Dendritic cell treated with granulocyte-macrophage colony-stimulating factor and Interleukin-4, amounts not matched to agents 40 ng/mL and 50 ng/mL, for 4 days (primary cell): ENCODE data around the gene CNTNAP5.

Experiments
- H3K27ac Mint-ChIP-seq: one replicate; pipeline ENCODE4 v1.8.0; 2022; ENCODE audit warnings: mild to moderate bottlenecking, mixed read lengths
- H3K27me3 Mint-ChIP-seq: one replicate; pipeline ENCODE4 v1.8.0; 2022; ENCODE audit warnings: mild to moderate bottlenecking, mixed read lengths
- H3K36me3 Mint-ChIP-seq: one replicate; pipeline ENCODE4 v1.8.0; 2022; ENCODE audit warnings: low read depth, mixed read lengths
- H3K4me1 Mint-ChIP-seq: one replicate; pipeline ENCODE4 v1.8.0; 2022; ENCODE audit warnings: low read depth, mixed read lengths
- H3K4me3 Mint-ChIP-seq: one replicate; pipeline ENCODE4 v1.8.0; 2022; ENCODE audit warnings: mild to moderate bottlenecking, moderate library complexity, mixed read lengths
- H3K9me3 Mint-ChIP-seq: one replicate; pipeline ENCODE4 v1.8.0; 2022; ENCODE audit warnings: mixed read lengths
- intact Hi-C: fragments of 100-400 bp; cut with micrococcal nuclease; formaldehyde crosslinking; loops from one replicate; pipeline ENCODE4 v1.15.0; 2022

The CNTNAP5 gene

DNA sequence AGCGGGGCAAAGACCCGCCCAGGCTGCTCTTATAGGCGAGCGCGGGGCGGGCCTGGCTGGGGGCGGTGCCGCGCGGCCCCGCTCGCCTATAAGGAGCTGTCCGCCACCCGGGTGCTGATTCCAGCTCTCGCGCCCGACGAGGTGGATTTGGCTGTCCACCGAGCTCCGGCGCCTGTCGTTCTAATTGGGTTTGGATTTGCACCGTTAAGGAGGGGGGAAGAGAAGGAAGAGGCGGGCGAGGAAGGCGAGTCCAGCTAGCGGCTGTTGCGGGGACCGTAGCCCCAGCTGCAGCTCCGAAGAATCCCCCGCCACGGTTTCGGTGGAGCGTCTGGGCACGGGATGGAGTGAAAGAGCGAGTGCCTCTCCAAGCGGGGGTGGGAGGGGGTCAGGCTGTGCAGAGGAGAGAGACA lies at the start of gene CNTNAP5:
Gene CNTNAP5 (plus strand): TSS at position 117 of the 410 bp plus-strand sequence. CDS start 364 bp downstream, outside the sequence.
- H3K9me3 Mint-ChIP-seq, result no peaks in the 10 kb centered on the region
- intact Hi-C loops, result no loop called here
- H3K27me3 Mint-ChIP-seq, result peaks cover 33% of the 10 kb centered on the region
- no peak within 1 kb of the TSS for H3K27ac Mint-ChIP-seq
- H3K36me3 Mint-ChIP-seq, result no peaks in the 10 kb centered on the region
- peaks cover 6% of the 10 kb centered on the region for H3K4me1 Mint-ChIP-seq
- no peak within 1 kb of the TSS for H3K4me3 Mint-ChIP-seq

DNA sequence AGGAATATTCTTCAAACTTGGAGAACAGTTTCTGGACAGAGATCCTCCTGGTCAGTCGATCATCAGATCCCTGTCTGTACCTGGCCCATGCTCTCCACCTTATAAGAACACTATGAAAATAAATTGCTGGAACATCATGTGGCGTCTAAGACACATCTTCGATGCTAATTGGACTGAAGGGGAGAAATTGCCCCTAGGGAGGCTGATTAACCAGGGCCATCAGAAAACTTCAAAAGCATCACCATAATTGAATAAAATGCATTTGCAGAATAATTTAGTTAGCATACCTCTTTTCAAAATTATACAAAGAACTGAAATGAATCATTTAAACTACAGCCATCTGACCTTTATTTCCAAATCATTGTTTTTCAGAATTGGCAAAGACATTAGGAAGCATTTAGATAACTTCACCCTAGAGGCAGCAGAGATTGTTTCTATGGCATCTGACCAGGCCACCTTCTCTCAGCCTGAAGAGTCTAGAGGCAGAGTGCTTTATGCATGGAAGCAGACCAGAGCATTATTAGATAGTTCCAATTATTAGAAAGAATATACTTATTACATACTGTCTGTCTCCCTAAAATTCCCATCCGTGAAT lies 48.9 kb upstream of the CNTNAP5 start:
- Mint-ChIP-seq H3K4me1 (peaks cover 9% of the 10 kb centered on the region), H3K9me3 (peaks cover 33% of the 10 kb centered on the region), H3K27ac (no peak overlapping the region), H3K4me3 (no peak overlapping the region), H3K27me3 (no peaks in the 10 kb centered on the region), H3K36me3 (no peaks in the 10 kb centered on the region)
- intact Hi-C loops, result no loop called here

DNA sequence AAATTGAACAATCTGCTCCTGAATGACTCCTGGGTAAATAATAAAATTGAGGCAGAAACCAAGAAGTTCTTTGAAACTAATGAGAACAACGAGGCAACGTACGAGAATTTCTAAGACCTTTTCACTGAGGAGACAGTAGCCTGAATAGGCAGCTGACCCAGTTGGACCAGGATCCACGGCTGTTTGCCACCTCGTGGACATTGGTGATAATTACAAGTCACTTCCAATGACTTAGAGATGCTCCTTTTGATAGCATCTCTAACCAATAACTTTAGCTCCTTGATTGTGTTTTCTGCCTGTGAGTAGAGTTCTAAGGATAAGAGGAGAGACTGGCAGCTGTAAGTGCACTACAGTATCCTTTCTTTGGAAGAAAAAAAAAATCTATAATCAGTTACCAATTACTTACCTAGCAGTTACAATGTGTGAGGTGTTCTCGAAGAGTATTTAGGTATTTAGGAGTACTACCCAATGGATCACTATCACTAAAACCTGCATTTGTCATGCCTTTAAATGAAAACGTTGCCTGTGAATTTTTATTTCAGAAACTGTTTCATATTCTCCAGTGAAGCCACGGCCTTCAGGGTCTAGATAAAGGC lies 31.3 kb upstream of the CNTNAP5 start:
- intact Hi-C loops, result no loop called here
- no peaks in the 10 kb centered on the region for H3K9me3 Mint-ChIP-seq
- no peaks in the 10 kb centered on the region for H3K27me3 Mint-ChIP-seq
- H3K36me3 Mint-ChIP-seq, result no peaks in the 10 kb centered on the region
- no peak overlapping the region for H3K27ac Mint-ChIP-seq
- peaks cover 5% of the 10 kb centered on the region for H3K4me1 Mint-ChIP-seq
- no peak overlapping the region for H3K4me3 Mint-ChIP-seq

DNA sequence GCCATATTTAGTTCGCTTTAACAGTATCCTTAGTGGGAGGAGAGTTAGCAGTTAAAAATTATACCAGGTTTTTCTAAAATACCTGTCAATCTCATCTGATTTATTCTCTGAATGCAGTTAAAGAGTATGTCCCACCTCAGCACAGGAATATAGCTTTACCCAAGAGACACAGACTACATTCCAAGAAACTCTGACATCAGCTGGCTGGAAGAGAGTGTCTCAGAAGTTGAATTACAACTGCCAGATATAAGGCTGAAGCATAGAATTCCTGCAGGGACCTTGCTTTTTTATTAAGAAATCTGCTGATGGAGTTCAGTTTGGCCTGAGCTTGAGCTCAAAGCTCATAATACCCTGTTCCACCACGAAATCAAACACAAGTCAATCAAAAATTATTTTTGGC lies 25.4 kb upstream of the CNTNAP5 start:
- Mint-ChIP-seq H3K4me1 (no peaks in the 10 kb centered on the region), H3K36me3 (no peaks in the 10 kb centered on the region), H3K27ac (no peak overlapping the region), H3K9me3 (peaks cover 6% of the 10 kb centered on the region), H3K27me3 (no peaks in the 10 kb centered on the region), H3K4me3 (no peak overlapping the region)
- intact Hi-C loops, result no loop called here

DNA sequence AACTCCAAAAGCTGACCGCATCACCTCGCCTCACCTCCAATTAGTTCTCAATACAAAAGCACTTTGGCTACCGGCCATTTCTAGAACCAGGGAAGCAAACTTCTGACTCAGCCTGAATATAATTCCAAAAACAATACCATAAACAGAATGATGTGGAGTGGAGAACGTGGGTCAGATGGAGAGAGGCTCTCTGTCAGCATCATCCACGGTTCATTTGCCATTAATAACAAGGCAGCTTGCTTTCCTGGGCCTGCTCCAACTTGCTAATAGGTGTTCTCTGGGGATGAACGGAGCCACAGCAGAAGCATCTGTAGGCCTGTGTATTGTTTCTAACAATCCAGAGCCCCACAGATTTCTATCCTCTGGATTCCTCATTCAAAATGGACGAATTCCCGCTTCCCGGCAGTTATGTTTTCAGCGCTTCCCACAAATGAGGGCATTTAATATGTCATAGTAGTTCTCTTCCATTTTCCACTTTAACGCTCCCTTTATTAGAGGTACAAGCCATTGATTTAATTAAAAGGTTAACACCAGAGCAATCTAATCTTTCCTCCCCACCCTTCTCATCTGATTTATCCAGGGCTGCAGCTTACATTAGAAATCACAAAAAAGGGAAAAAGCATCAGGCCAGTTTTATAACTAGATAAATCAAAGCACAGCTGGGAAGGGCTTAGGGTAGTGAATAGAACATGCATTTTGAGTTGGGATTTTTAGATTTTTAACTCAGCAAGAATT lies 23.2 kb upstream of the CNTNAP5 start:
- intact Hi-C loops, result no loop called here
- Mint-ChIP-seq H3K27me3 (no peaks in the 10 kb centered on the region), H3K4me3 (no peak overlapping the region), H3K9me3 (peaks cover 6% of the 10 kb centered on the region), H3K27ac (no peak overlapping the region), H3K4me1 (no peaks in the 10 kb centered on the region), H3K36me3 (no peaks in the 10 kb centered on the region)

DNA sequence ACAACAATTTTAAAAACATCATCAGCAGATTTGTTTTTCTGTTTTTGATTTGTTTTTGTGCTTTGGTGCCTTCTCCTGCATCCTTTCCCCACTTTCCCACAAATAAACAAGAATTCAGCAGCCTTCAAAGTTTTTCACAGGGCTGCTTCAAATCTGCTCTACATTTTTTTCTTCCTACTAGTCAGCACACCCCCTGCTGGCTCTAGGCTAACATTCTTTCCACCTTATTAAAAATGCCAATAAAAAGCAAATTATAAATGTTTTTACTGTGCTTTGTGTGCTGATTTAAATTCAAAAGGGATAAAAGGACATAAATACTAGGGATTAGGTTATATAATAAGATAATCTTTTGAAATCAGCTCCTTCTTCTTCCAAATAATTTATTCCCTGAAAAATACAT lies 6.2 kb upstream of the CNTNAP5 start:
- H3K27me3 Mint-ChIP-seq, result peaks cover 5% of the 10 kb centered on the region
- no peaks in the 10 kb centered on the region for H3K4me1 Mint-ChIP-seq
- intact Hi-C loops, result no loop called here
- no peaks in the 10 kb centered on the region for H3K9me3 Mint-ChIP-seq
- H3K27ac Mint-ChIP-seq, result no peak overlapping the region
- H3K4me3 Mint-ChIP-seq, result no peak overlapping the region
- H3K36me3 Mint-ChIP-seq, result no peaks in the 10 kb centered on the region

DNA sequence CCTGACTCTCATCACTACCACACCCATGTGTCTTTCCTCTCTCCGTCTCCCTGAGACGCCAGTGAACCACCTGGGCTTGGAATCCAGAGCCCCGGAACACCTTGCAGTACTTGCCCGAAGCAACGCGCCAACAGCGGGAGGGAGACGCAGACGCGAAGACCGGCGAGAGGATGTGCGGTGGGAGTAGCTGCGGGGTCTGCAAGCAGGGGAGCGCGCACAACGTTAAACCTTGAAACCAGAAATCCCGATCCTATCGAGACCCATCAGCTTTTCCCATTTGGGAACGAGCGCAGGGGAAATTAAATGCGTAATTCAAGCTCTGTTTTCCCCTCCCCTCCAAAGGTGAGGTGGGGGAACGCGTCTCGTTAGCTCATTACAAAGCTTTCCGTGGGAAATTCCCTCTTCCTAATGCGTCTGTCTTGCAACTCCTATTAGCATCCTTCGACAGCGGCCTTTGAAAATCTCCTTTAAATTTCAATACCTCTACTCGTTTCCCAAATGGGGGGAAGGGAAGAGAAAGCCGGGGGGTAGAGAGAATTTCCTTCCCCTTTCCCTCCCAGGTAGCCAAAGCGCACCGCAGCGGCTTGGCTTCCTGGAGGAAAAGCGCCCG lies 421 bp upstream of the CNTNAP5 start:
- H3K4me3 Mint-ChIP-seq, result no peak overlapping the region
- no peak overlapping the region for H3K27ac Mint-ChIP-seq
- peaks cover 6% of the 10 kb centered on the region for H3K4me1 Mint-ChIP-seq
- H3K27me3 Mint-ChIP-seq, result peaks cover 33% of the 10 kb centered on the region
- intact Hi-C loops, result no loop called here
- no peaks in the 10 kb centered on the region for H3K36me3 Mint-ChIP-seq
- H3K9me3 Mint-ChIP-seq, result no peaks in the 10 kb centered on the region

DNA sequence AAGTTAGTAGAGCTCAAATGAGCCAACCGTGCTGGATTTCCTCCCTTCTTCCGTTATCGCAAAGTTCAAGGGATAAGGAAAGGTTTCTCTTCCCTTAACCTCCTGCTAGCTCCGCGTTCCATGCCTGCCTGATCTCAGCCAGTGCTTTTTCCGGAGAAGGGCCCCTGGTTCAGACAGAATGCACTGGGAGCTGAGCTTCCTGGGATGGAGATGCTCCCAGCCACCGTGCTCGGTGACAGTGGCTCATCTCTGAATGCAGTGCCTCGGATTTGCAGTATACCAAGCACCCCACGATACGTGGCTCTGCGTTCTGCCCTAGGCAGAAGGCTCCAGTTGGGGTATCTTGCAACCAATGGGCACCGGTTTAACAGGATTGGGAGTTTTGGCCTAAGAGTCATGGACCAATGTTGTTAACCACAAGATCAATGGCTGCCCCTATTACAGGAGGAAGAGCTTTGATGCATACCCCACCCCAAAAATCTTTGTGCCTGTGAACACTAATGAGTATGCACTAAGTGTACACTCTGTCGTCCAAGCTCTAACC lies 876 bp downstream of the CNTNAP5 start:
- intact Hi-C loops, result no loop called here
- H3K27ac Mint-ChIP-seq, result no peak overlapping the region
- H3K4me1 Mint-ChIP-seq, result peaks cover 6% of the 10 kb centered on the region
- no peak overlapping the region for H3K4me3 Mint-ChIP-seq
- H3K36me3 Mint-ChIP-seq, result no peaks in the 10 kb centered on the region
- H3K9me3 Mint-ChIP-seq, result no peaks in the 10 kb centered on the region
- H3K27me3 Mint-ChIP-seq, result peaks cover 33% of the 10 kb centered on the region

DNA sequence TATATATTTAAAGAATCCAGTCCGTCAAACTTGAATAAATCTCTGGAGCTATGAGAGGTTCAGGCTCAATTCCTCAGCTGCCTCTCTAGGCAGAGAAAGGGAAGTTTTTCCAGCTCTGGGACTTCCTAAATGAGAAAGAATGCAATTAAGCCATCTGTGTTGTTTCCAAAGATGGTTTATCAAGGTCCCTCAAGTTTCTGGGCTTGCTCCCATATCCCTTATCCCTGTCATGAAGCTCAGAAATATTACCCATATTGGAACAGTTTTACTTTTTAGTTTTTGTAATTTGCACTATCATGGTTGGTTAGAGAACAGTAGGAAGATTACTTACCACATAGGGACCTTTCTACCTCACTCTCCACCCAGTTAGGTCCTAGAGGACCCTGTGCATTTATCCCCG lies 1.4 kb downstream of the CNTNAP5 start:
- no peaks in the 10 kb centered on the region for H3K36me3 Mint-ChIP-seq
- peaks cover 33% of the 10 kb centered on the region for H3K27me3 Mint-ChIP-seq
- intact Hi-C loops, result no loop called here
- no peak overlapping the region for H3K27ac Mint-ChIP-seq
- no peak overlapping the region for H3K4me3 Mint-ChIP-seq
- H3K9me3 Mint-ChIP-seq, result no peaks in the 10 kb centered on the region
- H3K4me1 Mint-ChIP-seq, result peaks cover 6% of the 10 kb centered on the region

DNA sequence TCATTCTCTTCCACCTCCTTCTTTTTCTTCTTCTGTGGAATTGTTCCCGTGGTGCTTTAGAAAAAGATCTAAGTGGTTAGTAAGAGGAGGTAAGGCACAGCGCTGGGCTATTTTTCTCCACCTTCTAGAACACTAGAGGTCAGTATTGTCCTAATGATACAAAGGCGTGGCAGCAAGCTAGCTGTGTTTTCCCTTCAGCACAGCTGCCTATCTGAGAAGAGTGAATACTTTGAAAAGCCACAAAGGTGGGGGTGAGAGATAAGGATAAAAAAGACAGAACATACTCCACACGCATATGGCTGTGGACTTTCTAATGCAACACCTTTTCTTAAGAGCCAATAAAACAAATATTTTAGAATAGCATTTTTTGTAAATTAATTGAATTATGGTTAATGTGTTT lies 2.1 kb downstream of the CNTNAP5 start:
- H3K36me3 Mint-ChIP-seq, result no peaks in the 10 kb centered on the region
- no peak overlapping the region for H3K4me3 Mint-ChIP-seq
- H3K9me3 Mint-ChIP-seq, result no peaks in the 10 kb centered on the region
- H3K4me1 Mint-ChIP-seq, result peaks cover 6% of the 10 kb centered on the region
- H3K27ac Mint-ChIP-seq, result no peak overlapping the region
- H3K27me3 Mint-ChIP-seq, result peaks cover 33% of the 10 kb centered on the region
- intact Hi-C loops, result no loop called here

DNA sequence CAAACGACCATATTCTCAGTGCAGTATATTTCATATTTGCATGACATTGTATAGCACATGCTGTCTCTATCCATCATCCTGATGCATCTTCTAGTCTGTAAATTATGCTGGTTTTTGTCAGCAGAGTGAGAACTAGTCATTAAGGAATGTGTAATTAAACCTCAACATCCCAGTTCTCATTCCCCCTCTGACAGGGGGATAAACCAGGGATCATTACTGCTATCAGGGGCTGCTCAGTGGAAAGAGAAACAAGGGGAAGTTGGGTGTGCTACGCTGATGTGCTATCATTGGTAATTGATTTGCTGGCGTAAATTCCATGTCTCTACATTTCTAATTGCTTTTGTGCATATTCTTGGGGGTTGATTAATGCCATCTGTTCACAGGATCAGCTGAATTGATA lies 7.7 kb downstream of the CNTNAP5 start:
- no peaks in the 10 kb centered on the region for H3K27me3 Mint-ChIP-seq
- no peaks in the 10 kb centered on the region for H3K9me3 Mint-ChIP-seq
- H3K4me3 Mint-ChIP-seq, result no peak overlapping the region
- H3K27ac Mint-ChIP-seq, result no peak overlapping the region
- no peaks in the 10 kb centered on the region for H3K36me3 Mint-ChIP-seq
- H3K4me1 Mint-ChIP-seq, result no peaks in the 10 kb centered on the region
- intact Hi-C loops, result no loop called here

DNA sequence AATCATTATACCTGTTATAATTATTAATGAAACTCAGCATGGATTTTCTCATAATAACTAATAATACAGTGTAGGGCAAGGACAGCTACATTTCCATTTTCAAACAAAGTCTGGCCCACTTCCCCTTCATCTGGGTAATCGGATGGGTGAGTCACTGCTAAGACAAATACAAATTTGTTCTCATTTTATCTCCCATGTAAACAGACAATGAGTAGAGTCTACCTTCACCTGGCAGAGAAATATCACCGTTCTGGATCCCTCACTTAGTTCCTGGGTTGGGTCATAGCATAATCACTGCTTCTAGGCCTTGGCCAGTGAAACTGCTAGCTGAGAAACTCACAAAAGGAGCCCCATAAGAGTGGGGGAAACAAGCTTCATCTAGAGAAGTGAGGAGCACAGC lies 9.2 kb downstream of the CNTNAP5 start:
- Mint-ChIP-seq H3K27ac (no peak overlapping the region), H3K9me3 (no peaks in the 10 kb centered on the region), H3K27me3 (no peaks in the 10 kb centered on the region), H3K4me1 (no peaks in the 10 kb centered on the region), H3K4me3 (no peak overlapping the region), H3K36me3 (no peaks in the 10 kb centered on the region)
- intact Hi-C loops, result no loop called here

DNA sequence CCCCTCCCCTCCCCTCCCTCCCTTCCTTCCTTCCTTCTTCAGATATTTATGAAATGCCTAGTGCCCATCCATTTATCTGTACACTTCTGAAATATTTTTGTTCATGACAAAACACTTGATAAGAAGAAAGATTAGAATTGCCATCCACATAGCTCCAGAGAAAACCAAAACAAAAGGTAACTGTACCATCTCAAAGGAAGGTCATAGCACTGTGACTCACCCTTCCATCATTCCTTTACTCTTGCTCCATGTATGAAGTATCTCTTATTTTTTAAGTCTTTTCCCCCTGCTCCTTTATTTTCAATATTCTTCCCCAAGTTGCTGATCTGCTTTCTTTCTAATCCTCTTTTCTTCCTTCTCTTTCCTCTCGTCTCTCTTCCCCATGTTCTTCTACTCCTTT lies 9.9 kb downstream of the CNTNAP5 start:
- no peak overlapping the region for H3K4me3 Mint-ChIP-seq
- H3K27me3 Mint-ChIP-seq, result no peaks in the 10 kb centered on the region
- H3K36me3 Mint-ChIP-seq, result no peaks in the 10 kb centered on the region
- no peaks in the 10 kb centered on the region for H3K9me3 Mint-ChIP-seq
- H3K27ac Mint-ChIP-seq, result no peak overlapping the region
- no peaks in the 10 kb centered on the region for H3K4me1 Mint-ChIP-seq
- intact Hi-C loops, result no loop called here

DNA sequence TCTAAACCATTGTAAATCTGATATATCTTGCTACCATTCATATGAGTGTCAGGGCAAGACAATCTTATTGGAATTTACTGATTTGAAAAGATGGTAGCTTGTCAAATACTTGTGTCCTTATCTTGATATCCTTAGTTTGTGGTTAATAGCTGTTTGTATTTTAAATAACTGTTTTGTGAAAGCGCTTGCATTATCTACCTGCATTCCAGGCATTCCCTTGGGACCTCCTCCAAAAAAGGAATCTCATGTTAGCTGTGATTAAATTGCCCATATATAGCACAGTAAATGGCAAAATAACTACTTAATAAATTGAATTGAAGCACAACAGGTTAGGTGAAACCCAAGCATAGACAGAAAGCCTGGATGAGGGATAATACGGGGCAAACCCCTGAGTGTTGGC lies 13.9 kb downstream of the CNTNAP5 start:
- Mint-ChIP-seq H3K4me3 (no peak overlapping the region), H3K27me3 (no peaks in the 10 kb centered on the region), H3K27ac (no peak overlapping the region)

More for the DNA sequence above, 13.9 kb downstream of the CNTNAP5 start:
- Mint-ChIP-seq H3K4me1 (no peaks in the 10 kb centered on the region), H3K36me3 (no peaks in the 10 kb centered on the region), H3K9me3 (peaks cover 7% of the 10 kb centered on the region)
- intact Hi-C loops, result no loop called here
